Neural progenitor cell (in vitro differentiated cells): ENCODE results near the gene MRPS12.

Source experiments
- CTCF ChIP-seq: fragments of 200-600 bp; sonication (generic); IDR thresholded peaks from 2 replicates; pipeline ENCODE4 v1.5.1; 2017; ENCODE audit warnings: antibody characterized with exemption, mild to moderate bottlenecking
- EZH2 ChIP-seq: fragments of 200-600 bp; sonication (generic); IDR thresholded peaks from 2 replicates; pipeline ENCODE4 v1.6.1; 2017; ENCODE audit warnings: antibody characterized with exemption, mild to moderate bottlenecking, moderate library complexity

- TF ChIP-seq CTCF (no peak), EZH2 (no peak)
Measured at GRCh38 chr19:38921420-38922274, 9.1 kb upstream of the MRPS12 start.
